WTC11 (cell line): ENCODE data around the gene VSIG1. TPM values are rescaled to one million over a fixed set of nuclear protein-coding genes. Genes with fewer than 3 reads are reported as not detected.

ENCODE experiments used
- ATAC-seq: fragments of 200-7000 bp; cut with Tn5 transposase; 2 replicates; pipeline ENCODE4 v1.10.0; 2021; ENCODE audit warnings: mild to moderate bottlenecking, moderate library complexity
- CTCF ChIA-PET: fragments of 300-600 bp; sonication (Branson Sonifier 250); formaldehyde crosslinking; loops from one replicate; lab custom pipeline; 2021; ENCODE audit warnings: antibody characterized with exemption; lab: Charles Lee
- POLR2A ChIA-PET: fragments of 350-600 bp; sonication (Branson Sonifier 250); formaldehyde crosslinking; loops from one replicate; lab custom pipeline; 2021; ENCODE audit warnings: antibody characterized with exemption; lab: Charles Lee
- DNase-seq: peaks from one replicate; pipeline ENCODE4 v3.0.0; 2021; ENCODE audit warnings: low spot score
- H3K27ac Mint-ChIP-seq: 2 replicates; pipeline ENCODE4 v1.8.0; 2021; ENCODE audit warnings: mixed read lengths
- H3K27me3 Mint-ChIP-seq: 2 replicates; pipeline ENCODE4 v1.8.0; 2021; ENCODE audit warnings: low read depth, mild to moderate bottlenecking, moderate library complexity, mixed read lengths
- H3K36me3 Mint-ChIP-seq: 2 replicates; pipeline ENCODE4 v1.8.0; 2021; ENCODE audit warnings: mixed read lengths
- H3K4me1 Mint-ChIP-seq: 2 replicates; pipeline ENCODE4 v1.8.0; 2022; ENCODE audit warnings: mixed read lengths
- H3K4me3 Mint-ChIP-seq: 2 replicates; pipeline ENCODE4 v1.8.0; 2021; ENCODE audit warnings: mild to moderate bottlenecking, moderate library complexity, mixed read lengths
- H3K9me3 Mint-ChIP-seq: 2 replicates; pipeline ENCODE4 v1.8.0; 2021; ENCODE audit warnings: mixed read lengths
- ARID4B ChIP-seq: sonication (generic); formaldehyde crosslinking; IDR thresholded peaks from 2 replicates; pipeline ENCODE4 v1.8.0; 2023; ENCODE audit warnings: missing genetic modification reagents, mild to moderate bottlenecking, borderline replicate concordance
- ELF4 ChIP-seq: sonication (generic); formaldehyde crosslinking; IDR thresholded peaks from 2 replicates; pipeline ENCODE4 v1.8.1; 2022; ENCODE audit warnings: low read depth, mild to moderate bottlenecking, moderate library complexity, missing genetic modification reagents
- ETV6 ChIP-seq: sonication (generic); formaldehyde crosslinking; IDR thresholded peaks from 2 replicates; pipeline ENCODE4 v1.8.1; 2022; ENCODE audit warnings: mild to moderate bottlenecking, missing genetic modification reagents
- GRHL2 ChIP-seq: fragments of 250-450 bp; sonication (Bioruptor Pico); IDR thresholded peaks from 2 replicates; pipeline ENCODE4 v1.8.0; 2022; ENCODE audit warnings: mild to moderate bottlenecking, moderate library complexity; ENCODE audit not compliant: insufficient replicate concordance, severe bottlenecking
- GTF2I ChIP-seq: fragments of 250-450 bp; sonication (Bioruptor Pico); conservative IDR thresholded peaks from 2 replicates; pipeline ENCODE4 v1.4.0; 2021; ENCODE audit warnings: mild to moderate bottlenecking
- IRF2 ChIP-seq: sonication (generic); formaldehyde crosslinking; IDR thresholded peaks from 2 replicates; pipeline ENCODE4 v1.8.0; 2022; ENCODE audit warnings: low read depth, missing genetic modification reagents, borderline replicate concordance
- KAT7 ChIP-seq: sonication (generic); formaldehyde crosslinking; IDR thresholded peaks from 2 replicates; pipeline ENCODE4 v1.8.1; 2023; ENCODE audit warnings: missing genetic modification reagents, mild to moderate bottlenecking, borderline replicate concordance
- MXD4 ChIP-seq: fragments of 250-450 bp; sonication (Bioruptor Pico); IDR thresholded peaks from 2 replicates; pipeline ENCODE4 v1.8.0; 2021; ENCODE audit warnings: mild to moderate bottlenecking, moderate library complexity, borderline replicate concordance
- NFE2L1 ChIP-seq: sonication (generic); formaldehyde crosslinking; IDR thresholded peaks from 2 replicates; pipeline ENCODE4 v1.8.1; 2023; ENCODE audit warnings: missing genetic modification reagents
- NR1H2 ChIP-seq: sonication (generic); formaldehyde crosslinking; IDR thresholded peaks from 2 replicates; pipeline ENCODE4 v1.9.0; 2021; ENCODE audit warnings: mild to moderate bottlenecking, moderate library complexity, missing genetic modification reagents
- OVOL2 ChIP-seq: fragments of 250-450 bp; sonication (Bioruptor Pico); IDR thresholded peaks from 2 replicates; pipeline ENCODE4 v1.9.0; 2021; ENCODE audit warnings: mild to moderate bottlenecking, borderline replicate concordance
- PRDM15 ChIP-seq: sonication (generic); formaldehyde crosslinking; IDR thresholded peaks from 2 replicates; pipeline ENCODE4 v1.8.0; 2022; ENCODE audit warnings: missing genetic modification reagents
- TCF7 ChIP-seq: sonication (generic); formaldehyde crosslinking; IDR thresholded peaks from 2 replicates; pipeline ENCODE4 v1.8.0; 2022; ENCODE audit warnings: mild to moderate bottlenecking, low read depth, missing genetic modification reagents, moderate library complexity
- ZNF317 ChIP-seq: sonication (generic); formaldehyde crosslinking; IDR thresholded peaks from 2 replicates; pipeline ENCODE4 v1.8.1; 2023; ENCODE audit warnings: low read depth, mild to moderate bottlenecking, moderate library complexity, missing genetic modification reagents, borderline replicate concordance
- ZNF512 ChIP-seq: sonication (generic); formaldehyde crosslinking; IDR thresholded peaks from 2 replicates; pipeline ENCODE4 v1.8.1; 2022; ENCODE audit warnings: missing genetic modification reagents, borderline replicate concordance
- ZNF532 ChIP-seq: fragments of 250-450 bp; sonication (Bioruptor Pico); IDR thresholded peaks from 2 replicates; pipeline ENCODE4 v1.9.0; 2021; ENCODE audit warnings: mild to moderate bottlenecking, borderline replicate concordance
- total RNA-seq: library from RNA; stranded (reverse); gene quantifications from 3 replicates; pipeline ENCODE4 v1.2.3, GENCODE V29; 2021

VSIG1 gene
- total RNA-seq, 1 experiment from 2014 or later = 1.2 TPM

DNA sequence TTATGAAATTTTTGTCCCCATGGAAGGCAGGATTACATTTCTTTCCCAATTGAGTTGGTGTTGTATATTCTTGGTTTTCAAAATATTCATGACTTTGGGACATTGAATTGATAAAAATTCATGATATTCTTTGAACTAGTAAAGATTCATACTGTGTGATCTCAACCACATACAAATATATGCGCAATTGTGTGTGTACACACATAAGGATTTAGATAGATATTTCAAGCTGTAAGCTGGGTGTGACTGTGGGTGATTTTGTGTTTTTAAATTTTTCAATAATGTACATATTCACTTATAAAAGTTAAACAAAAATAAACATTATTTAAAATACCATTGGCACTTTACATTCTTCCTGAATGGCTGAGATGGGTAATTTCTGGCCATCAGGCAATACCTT, 19.5 kb upstream of the VSIG1 start:
- H3K9me3 Mint-ChIP-seq = no peaks in the 10 kb centered on the region
- ATAC-seq = no peak
- ChIA-PET POLR2A (no interaction called here), CTCF (no interaction called here)
- no peaks in the 10 kb centered on the region for H3K36me3 Mint-ChIP-seq
- peaks cover 15% of the 10 kb centered on the region for H3K4me1 Mint-ChIP-seq
- TF ChIP-seq TCF7 (CRISPR knock-in tag) (no peak), ETV6 (CRISPR knock-in tag) (no peak), NFE2L1 (CRISPR knock-in tag) (no peak), ZNF317 (CRISPR knock-in tag) (no peak), ELF4 (CRISPR knock-in tag) (no peak), NR1H2 (CRISPR knock-in tag) (no peak), GRHL2 (CRISPR knock-in tag) (no peak)
- no peak overlapping the region for H3K27ac Mint-ChIP-seq
- no peak overlapping the region for H3K4me3 Mint-ChIP-seq
- H3K27me3 Mint-ChIP-seq = peaks cover 2% of the 10 kb centered on the region; the same call in 1 of the 2 replicates
- no peak for DNase-seq

- H3K4me3 Mint-ChIP-seq = no peak overlapping the region
- no peaks in the 10 kb centered on the region for H3K36me3 Mint-ChIP-seq
- TF ChIP-seq MXD4 (CRISPR knock-in tag) (no peak), GTF2I (CRISPR knock-in tag) (no peak), PRDM15 (CRISPR knock-in tag) (no peak), OVOL2 (CRISPR knock-in tag) (no peak), ZNF512 (CRISPR knock-in tag) (no peak), KAT7 (CRISPR knock-in tag) (no peak), NFE2L1 (CRISPR knock-in tag) (no peak), ARID4B (CRISPR knock-in tag) (no peak), TCF7 (CRISPR knock-in tag) (no peak), IRF2 (CRISPR knock-in tag) (no peak), ZNF532 (no peak)
- ChIA-PET CTCF (interaction anchor here (0.8 kb wide), 1 partner anchor 113 kb away, joined by 3 read pairs; no protein-coding TSS in a partner anchor), POLR2A (no interaction called here)
- peaks cover 15% of the 10 kb centered on the region for H3K4me1 Mint-ChIP-seq
- no peaks in the 10 kb centered on the region for H3K9me3 Mint-ChIP-seq
- H3K27ac Mint-ChIP-seq = no peak overlapping the region
- no peak for DNase-seq
- peaks cover 2% of the 10 kb centered on the region; the same call in 1 of the 2 replicates for H3K27me3 Mint-ChIP-seq
- ATAC-seq = no peak
Observed at GRCh38 chrX:108025954-108026600, 18.8 kb upstream of the VSIG1 start.
